ENCODE data around the gene DPM3.

- TF ChIP-seq CTCF (IDR thresholded peaks at IDR 0.05; ENCODE audit: low read length) (no peak), EZH2 (optimal IDR thresholded peaks at IDR 0.05; ENCODE audit: low read depth, low read length) (no peak), EZH2phosphoT487 (IDR thresholded peaks at IDR 0.05; ENCODE audit: low read length) (no peak)
These were observed 34.7 kb downstream of the DPM3 start for GRCh38 chr1:155105604-155106011.
